ENCODE results near the gene CHCHD6.
A peak's percentile ranks its signal among the peaks of the same experiment; 100 is the strongest.

CHCHD6 gene

GRCh38 chr3:126982471-126983175 is 278.6 kb downstream of the CHCHD6 start, which contains the start of gene PLXNA1:
Gene PLXNA1, plus strand, starts transcription at chr3:126983115. Its CDS starts 5,479 bp downstream, at chr3:126988594.
- no peak for TF ChIP-seq REST (IDR thresholded peaks at IDR 0.05; ENCODE audit: insufficient read depth in 1 of 2, low read depth in 2 of 2, low read length in 2 of 2)
- TF ChIP-seq SIN3A (IDR thresholded peaks at IDR 0.05; ENCODE audit: borderline replicate concordance, insufficient read depth, low read length) = no peak
- TF ChIP-seq FOXP2 (optimal IDR thresholded peaks at IDR 0.05; ENCODE audit: borderline replicate concordance, extremely low read depth, extremely low read length, insufficient read depth) = peak; percentile 82
- no peak for TF ChIP-seq POLR2AphosphoS5 (IDR thresholded peaks at IDR 0.05; ENCODE audit: low read depth, low read length)
- 0 out of 2 replicates have a peak, but pooled peaks have one; percentile 40 for TF ChIP-seq TAF1 (IDR thresholded peaks at IDR 0.05; ENCODE audit: borderline replicate concordance, insufficient read depth, low read length)

GRCh38 chr3:126983276-126983652 is 279.2 kb downstream of the CHCHD6 start:
- TF ChIP-seq REST (IDR thresholded peaks at IDR 0.05; ENCODE audit: insufficient read depth in 1 of 2, low read depth in 2 of 2, low read length in 2 of 2) (no peak), SIN3A (IDR thresholded peaks at IDR 0.05; ENCODE audit: borderline replicate concordance, insufficient read depth, low read length) (no peak), TAF1 (IDR thresholded peaks at IDR 0.05; ENCODE audit: borderline replicate concordance, insufficient read depth, low read length) (no peak), FOXP2 (optimal IDR thresholded peaks at IDR 0.05; ENCODE audit: borderline replicate concordance, extremely low read depth, extremely low read length, insufficient read depth) (no peak), POLR2AphosphoS5 (IDR thresholded peaks at IDR 0.05; ENCODE audit: low read depth, low read length) (no peak)

- TF ChIP-seq SIN3A (IDR thresholded peaks at IDR 0.05; ENCODE audit: borderline replicate concordance, insufficient read depth, low read length) (no peak), POLR2AphosphoS5 (IDR thresholded peaks at IDR 0.05; ENCODE audit: low read depth, low read length) (no peak), FOXP2 (optimal IDR thresholded peaks at IDR 0.05; ENCODE audit: borderline replicate concordance, extremely low read depth, extremely low read length, insufficient read depth) (no peak), REST (IDR thresholded peaks at IDR 0.05; ENCODE audit: insufficient read depth in 1 of 2, low read depth in 2 of 2, low read length in 2 of 2) (no peak), TAF1 (IDR thresholded peaks at IDR 0.05; ENCODE audit: borderline replicate concordance, insufficient read depth, low read length) (no peak)
Measured at GRCh38 chr3:126983653-126984390, 279.8 kb downstream of the CHCHD6 start.

GRCh38 chr3:126984391-126985131 is 280.5 kb downstream of the CHCHD6 start:
- TF ChIP-seq TAF1 (IDR thresholded peaks at IDR 0.05; ENCODE audit: borderline replicate concordance, insufficient read depth, low read length) (no peak), POLR2AphosphoS5 (IDR thresholded peaks at IDR 0.05; ENCODE audit: low read depth, low read length) (no peak), REST (IDR thresholded peaks at IDR 0.05; ENCODE audit: insufficient read depth in 1 of 2, low read depth in 2 of 2, low read length in 2 of 2) (no peak), SIN3A (IDR thresholded peaks at IDR 0.05; ENCODE audit: borderline replicate concordance, insufficient read depth, low read length) (no peak), FOXP2 (optimal IDR thresholded peaks at IDR 0.05; ENCODE audit: borderline replicate concordance, extremely low read depth, extremely low read length, insufficient read depth) (no peak)
